ENCODE measurements around the gene WDFY4.

WDFY4 gene

DNA sequence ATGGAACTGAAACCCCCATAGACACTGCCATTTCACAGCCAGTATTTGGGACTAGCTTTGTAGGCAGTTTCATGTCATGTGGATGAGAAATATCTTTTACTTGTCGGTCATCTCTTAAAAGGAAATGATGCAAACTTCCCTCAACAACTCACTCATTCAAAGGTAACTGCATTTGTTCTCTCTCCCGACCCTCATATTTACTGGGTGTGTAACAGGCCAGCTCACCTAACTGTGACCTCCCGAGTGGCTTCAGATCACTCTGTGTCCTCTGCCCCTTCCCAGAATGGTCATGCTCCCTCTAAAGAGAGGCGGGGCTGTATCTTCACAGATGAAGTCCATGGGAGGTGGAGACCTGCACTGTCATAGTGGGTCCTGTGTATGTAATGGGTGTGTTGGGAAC is 240.3 kb downstream of the WDFY4 start:
- FAIRE-seq (no peak), DNase-seq (ENCODE audit: extremely low spot score, insufficient read length, low read depth) (no peak)

DNA sequence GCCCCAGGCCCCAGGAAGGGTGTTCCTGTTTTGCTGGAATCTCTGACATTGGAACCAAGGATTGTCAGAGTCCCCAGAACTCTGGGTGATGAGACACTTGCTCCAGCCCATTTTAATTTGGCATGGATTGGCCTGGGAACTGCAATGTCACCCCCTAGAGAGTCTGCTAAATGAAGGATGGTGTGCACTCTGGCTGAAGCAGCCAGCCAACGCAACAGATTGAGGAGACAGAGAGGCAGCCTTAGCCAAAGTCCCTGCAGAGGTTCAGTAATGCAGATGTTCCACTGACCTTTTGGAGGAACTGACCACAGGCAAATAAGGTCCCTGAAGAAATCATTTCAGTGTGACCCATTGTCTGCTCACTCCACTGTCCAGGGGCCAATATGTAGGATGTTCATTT is 241.6 kb downstream of the WDFY4 start:
- FAIRE-seq (no peak), DNase-seq (ENCODE audit: extremely low spot score, insufficient read length, low read depth) (no peak)

DNA sequence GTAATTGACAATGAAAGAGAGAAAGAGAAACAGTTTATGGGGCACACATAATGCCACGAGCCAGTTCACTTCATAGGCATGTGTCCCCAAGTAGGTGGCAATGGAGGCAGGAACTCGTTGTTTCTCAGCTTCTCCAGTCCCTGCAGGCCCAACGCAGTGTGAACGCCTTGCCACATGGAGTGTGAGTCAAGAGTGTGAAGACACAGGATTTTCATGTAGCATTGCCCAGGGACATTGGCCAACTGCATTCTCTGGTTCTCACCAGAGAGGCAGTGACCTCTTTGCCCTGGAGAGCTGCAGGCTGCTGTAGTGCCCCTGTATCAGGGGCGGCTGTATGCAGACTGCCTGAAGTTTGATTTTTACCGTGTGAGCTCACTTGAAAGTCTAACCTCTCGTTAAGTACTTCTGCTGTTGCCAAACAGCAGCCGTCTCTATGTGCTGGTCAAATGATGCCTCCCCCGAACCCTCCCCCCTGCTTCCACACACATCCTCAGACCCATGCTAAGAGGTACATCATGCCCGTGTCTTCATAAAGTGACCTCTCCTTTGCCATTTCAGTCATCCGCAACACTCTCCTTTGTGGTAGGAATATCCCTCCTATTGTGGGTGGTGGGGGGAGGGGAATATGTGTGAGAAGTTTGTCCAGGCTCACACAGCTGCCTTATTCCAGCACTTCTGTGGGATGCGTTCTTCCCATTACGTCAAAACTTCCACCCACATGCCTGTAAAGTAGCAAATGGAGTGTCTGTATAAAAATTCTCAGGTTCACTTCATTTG is 242.3 kb downstream of the WDFY4 start:
- FAIRE-seq (no peak), DNase-seq (ENCODE audit: extremely low spot score, insufficient read length, low read depth) (no peak)

DNA sequence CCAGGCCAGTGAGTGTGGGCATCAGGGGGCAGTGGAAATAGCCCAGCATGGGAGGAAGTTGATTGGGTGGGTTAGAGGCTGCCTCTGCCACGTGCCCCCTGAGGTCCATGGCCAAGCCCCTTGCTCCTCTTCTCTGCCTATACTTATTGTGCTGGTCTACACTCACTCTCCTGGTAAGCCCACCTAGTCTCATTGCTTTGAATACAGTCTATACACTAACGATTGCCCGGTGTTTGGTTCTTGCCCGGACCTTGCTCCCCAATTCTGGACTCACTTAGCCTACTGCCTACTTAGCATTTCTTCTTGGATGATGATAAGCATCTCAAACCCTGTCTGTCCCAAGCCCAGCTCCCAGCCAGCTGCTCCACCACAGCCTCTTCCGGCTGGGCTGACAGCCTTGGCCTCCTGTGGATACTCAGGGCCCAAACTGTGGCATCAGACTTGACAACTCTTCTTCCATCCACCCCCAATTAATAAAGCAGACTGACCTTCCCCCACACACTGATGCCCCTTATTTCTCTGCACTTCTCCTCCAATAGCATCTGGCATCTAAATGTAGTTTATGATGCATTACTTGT is 244.8 kb downstream of the WDFY4 start:
- FAIRE-seq (no peak), DNase-seq (ENCODE audit: extremely low spot score, insufficient read length, low read depth) (no peak)

DNA sequence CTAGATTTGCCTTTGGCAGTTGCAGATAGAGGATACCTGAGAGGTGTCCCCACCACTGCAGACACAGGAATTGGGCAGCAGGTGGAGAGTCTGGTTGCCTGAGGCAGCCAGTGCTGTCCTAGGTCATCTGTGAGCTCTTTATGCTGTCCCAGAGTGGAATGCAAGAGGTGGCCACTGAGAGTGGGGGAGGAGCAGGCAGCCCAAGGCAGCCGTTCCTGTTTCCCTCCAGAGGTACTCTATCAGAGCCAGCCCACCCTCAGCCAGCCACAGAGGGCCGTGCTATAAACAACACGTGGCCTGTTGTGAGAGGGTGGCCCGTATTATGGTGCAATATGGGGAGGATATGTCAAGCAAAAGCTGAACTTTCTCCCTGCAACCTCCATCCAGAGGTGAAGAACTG is 246.5 kb downstream of the WDFY4 start:
- FAIRE-seq (no peak), DNase-seq (ENCODE audit: extremely low spot score, insufficient read length, low read depth) (no peak)

DNA sequence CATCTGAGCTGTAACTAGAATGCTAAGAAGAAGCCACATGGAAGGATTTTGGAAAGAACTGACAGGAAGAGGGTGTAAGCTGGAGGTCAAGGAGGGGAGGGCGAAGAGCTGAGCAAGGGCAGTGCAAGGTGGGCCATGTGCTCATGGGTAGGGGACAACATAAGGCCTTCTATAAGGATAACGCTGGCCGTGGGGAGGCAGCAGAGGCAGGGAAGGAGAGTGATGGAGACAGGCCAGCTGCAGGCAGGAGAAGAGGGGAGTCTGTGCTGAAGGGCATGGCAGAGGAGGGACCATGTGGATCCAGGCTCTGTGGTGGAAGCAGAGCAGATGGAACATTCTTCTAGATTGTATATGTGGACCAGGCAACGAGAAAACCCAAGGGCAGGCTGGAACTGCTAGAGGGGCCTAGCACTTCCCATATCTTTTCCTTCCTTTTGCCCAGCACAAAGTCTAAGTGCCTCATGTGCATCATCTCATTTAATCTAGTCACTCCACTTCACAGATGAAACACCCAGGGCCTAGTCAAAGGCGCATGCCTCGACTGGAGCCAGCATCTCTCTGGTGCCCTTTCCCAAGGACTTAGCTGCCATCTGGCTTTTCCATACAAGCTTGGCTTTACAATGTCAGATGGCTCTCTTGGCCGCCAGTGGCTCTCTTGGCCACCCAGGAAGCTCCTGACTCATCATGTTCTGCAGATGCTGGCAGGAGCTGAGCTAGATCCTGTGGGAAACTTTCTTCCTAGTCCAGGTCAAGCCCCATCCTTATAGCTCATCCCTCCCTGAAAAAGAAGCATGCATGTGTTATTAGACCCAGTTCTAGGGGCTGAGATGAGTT is 248.4 kb downstream of the WDFY4 start:
- DNase-seq (ENCODE audit: extremely low spot score, insufficient read length, low read depth), result no peak
- FAIRE-seq, result no peak

DNA sequence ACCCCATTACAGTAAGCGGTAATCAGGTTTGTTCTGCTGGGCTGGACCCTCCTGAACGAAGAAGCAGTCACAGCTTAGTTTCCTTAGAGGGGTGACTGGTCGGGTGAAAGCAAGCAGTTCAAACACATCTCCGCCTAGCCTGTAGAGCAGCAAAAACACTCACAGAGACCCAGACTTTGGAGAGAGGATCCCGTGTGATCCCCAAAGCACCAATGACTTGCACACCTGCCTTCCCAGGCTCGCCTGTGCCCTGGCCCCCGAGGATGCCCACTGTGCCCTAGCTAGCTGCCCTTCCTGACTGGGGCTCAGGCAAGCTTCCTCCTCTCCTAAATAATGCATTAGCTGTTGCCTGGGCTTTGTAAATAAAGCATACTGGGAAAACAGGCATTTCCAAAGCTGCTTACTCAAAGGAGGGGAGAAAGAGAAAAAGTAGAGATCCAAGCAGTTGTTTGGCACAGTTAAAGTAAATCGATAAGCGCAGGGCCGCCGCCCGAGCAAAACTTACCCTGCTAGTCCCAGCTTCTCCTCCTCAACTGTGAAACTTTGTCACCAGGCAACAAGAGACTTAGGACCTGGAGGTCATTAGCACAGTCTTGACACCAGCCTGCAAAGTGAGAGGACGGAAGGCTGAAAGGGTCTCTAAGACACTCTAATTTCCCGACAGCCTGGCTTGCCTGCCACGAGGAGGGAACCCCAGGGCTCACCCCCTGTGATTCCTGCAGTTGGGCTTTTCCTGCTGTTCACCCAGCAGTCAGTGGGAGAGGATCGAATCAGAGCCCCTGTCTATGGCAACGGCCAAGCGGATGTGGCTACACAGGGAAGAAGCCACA is 250.2 kb downstream of the WDFY4 start:
- no peak for FAIRE-seq
- no peak for DNase-seq (ENCODE audit: extremely low spot score, insufficient read length, low read depth)

DNA sequence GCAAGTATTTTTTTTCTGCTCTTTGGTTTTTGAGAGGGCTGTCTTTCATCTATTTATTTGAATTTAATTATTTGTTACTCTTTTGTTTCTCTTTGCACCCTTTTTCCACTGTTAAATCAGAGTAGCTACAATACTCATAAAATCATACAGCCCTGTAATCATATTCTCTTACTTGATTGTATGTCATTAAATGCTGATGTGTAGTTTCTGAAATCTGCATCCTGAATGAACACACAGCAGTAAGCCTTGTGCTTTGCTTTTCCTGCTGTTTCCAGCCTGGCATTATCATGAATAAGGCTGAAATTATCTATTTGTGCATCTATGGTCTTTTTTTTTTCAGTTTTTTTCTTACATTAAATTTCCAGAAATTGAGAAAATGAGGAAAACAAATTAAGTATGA is 250.9 kb downstream of the WDFY4 start:
- FAIRE-seq, result no peak

DNA sequence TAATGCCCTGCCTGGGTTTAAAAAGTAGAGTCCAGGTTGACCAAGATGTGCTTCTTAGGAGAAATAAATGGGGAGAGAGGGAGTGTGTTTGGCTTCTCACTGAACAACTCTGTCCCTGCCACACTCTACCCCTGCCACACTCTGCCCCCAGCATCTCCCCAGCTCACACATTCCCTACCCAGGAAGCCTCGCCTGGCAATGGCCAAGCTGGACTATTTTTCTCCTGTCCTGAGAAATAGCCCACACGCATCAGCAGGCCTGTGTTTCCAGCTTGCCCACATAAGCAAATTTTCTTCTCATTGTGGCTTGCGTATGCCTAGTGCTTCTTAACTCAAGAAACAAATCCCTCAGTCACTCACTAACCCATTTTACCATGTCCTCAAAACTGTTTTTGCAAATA is 253.1 kb downstream of the WDFY4 start:
- FAIRE-seq (no peak), DNase-seq (ENCODE audit: extremely low spot score, insufficient read length, low read depth) (no peak)

More for the DNA sequence above, 250.9 kb downstream of the WDFY4 start:
- no peak for DNase-seq (ENCODE audit: extremely low spot score, insufficient read length, low read depth)

DNA sequence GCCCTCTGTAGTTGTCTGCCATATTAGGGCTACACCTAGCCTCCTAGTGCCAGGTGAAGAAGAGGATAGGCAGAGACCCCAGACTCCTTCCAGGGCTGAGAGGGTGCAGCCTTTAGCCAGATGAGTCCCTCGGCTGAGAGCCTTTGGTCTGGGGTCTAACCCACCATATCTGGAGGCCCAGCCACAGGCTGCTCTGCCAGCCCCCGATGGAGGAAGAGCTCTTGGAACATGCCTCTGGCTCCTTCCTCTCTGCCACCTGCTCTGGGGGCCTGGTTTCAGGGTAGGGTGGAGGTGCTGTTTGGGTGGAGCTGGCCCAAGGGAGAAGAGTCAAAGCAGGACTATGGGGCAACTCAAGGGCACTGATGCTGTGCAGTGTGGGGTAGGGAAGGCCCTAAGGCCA is 253.6 kb downstream of the WDFY4 start:
- FAIRE-seq (no peak), DNase-seq (ENCODE audit: extremely low spot score, insufficient read length, low read depth) (no peak)

DNA sequence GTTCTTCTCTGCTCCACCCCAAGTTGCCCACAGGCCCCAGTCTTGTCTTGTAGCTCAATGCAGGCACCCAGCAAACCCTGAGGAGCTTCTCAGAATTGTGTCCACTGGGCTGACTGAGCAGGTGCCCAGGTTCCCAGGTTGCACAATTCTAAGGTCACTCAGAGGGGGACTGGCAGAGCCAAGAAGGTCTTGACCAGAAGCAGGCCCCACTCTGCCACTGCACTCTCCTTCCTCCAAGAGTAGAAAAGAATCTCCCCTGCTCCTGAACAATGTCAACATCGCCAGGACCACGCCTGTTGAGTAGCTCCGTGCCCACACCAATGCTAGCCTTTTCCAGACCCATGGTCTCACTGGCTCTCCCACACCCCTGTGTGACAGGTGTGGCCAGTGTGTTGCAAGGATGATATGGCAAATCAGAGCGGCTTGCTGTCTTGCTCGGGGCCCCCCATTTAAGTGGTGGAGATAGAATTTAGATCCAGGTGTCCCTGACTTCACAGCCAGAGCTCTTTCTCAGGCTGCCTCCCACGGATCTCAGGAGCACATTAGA is 254.4 kb downstream of the WDFY4 start:
- no peak for DNase-seq (ENCODE audit: extremely low spot score, insufficient read length, low read depth)
- no peak for FAIRE-seq

DNA sequence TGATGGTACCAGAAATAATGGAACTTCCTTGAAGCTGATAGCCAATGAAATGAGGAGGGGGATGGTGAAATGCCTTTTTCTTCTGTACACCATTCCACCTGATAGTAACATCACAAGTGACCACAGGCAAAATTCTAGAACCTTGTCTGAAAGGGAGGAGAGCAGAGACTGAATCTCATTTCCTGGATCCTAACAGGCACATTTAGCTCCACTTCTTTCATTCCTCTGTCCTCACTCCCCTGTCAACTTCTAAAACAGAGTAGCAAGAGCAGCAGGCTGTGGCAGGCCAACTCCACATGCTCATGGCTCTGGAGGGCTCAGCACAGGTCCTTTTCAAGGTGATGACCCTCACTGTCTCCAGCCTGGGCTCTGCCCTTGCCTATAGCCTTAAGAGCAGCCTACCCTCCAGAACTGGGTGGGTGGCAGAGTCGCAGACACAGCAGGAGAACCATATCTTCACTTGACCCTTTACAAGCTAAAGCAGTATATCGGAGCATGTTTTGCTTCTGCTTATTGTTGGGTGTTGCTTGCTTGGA is 255.2 kb downstream of the WDFY4 start, which contains the start of gene LRRC18:
Gene LRRC18, minus strand, starts transcription at position 51 of the 536 bp plus-strand sequence. CDS start 25,685 bp downstream, outside the sequence.
- FAIRE-seq, result no peak

DNA sequence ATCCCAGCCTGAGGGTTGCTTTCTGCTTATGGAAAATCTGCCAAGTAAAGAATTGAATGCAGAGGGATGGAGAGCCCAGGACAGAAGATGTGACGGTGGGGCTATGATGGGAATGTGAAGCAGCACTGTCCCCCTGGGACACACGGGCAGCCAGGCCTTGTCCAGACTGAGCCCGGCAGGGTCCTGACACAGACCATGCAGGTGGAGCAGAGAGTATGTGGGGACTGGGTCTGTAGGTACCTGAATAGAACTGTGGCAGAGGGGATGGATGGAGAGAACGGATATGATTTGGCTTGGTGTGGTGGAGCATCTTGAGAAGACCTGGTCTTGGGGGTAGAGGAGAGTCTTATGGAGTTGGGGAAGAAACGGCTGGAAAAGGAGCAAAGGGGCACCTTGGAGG is 255.7 kb downstream of the WDFY4 start:
- no peak for FAIRE-seq

More for the DNA sequence above, 255.2 kb downstream of the WDFY4 start, which contains the start of gene LRRC18:
- DNase-seq (ENCODE audit: extremely low spot score, insufficient read length, low read depth), result no peak

DNA sequence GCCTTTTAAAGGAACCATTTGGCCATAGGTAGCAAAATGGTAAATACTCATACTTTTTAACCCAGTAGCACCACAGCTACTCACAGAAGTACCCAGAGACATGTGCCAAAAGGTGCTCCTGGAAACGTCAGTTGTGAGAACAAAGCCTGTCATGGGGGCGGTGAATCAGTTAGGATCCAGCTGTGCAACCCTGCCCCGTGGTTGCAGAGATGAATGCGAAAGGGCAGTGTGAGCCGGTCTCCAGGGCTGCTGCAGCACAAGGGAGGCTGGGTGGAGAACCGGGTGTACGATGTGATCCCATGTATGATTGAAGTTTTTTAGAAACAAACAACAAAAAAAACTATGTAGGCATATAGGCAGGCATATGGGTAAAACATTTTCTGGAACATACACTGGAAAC is 256.3 kb downstream of the WDFY4 start:
- DNase-seq (ENCODE audit: extremely low spot score, insufficient read length, low read depth) (no peak), FAIRE-seq (no peak)

More for the DNA sequence above, 255.7 kb downstream of the WDFY4 start:
- no peak for DNase-seq (ENCODE audit: extremely low spot score, insufficient read length, low read depth)

DNA sequence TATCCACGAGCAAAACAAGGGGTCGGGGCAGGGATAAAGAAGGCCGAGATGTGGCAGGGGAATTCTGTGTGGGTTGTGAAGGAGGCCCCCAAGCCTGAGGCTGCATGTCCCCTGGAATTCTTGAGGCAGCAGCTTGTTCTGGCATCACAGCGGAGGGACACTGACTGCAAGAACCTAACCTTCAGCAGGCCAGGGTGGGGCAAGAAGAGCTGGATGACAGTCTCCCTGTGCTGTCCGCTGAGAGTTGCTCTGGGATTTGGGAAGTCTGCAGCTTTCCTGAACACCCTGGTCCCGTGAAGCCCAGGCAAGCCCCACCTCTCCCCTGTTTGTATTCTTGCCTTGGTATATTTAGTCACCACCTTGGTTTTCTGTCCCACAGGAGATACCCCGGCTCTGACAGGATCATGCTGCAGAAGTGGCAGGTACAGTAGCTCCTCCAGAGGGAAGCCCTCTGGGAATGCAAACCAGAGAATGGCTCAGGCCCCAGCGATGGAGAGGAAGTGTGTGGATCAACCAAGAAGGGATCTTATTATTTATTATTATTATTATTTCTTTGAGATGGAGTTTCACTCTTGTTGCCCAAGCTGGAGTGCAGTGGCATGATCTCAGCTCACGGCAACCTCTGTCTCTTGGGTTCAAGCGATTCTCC is 256.9 kb downstream of the WDFY4 start:
- DNase-seq (ENCODE audit: extremely low spot score, insufficient read length, low read depth) (no peak), FAIRE-seq (no peak)

DNA sequence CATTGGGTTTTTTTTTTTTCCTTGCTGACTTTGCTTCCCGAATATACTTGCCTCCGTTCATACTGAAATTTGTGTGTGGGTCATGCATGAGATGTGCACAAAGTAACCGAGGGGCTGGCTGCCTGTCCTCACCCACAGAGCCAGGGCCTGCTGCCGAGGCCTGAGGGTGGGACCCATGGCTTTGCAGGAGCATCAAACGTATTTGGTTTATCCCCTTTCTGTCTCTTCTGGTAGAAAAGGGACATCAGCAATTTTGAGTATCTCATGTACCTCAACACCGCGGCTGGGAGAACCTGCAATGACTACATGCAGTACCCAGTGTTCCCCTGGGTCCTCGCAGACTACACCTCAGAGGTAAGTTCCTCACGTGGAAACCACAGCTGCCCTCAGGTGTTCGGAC is 258.4 kb downstream of the WDFY4 start:
- DNase-seq (ENCODE audit: extremely low spot score, insufficient read length, low read depth) (no peak), FAIRE-seq (no peak)

DNA sequence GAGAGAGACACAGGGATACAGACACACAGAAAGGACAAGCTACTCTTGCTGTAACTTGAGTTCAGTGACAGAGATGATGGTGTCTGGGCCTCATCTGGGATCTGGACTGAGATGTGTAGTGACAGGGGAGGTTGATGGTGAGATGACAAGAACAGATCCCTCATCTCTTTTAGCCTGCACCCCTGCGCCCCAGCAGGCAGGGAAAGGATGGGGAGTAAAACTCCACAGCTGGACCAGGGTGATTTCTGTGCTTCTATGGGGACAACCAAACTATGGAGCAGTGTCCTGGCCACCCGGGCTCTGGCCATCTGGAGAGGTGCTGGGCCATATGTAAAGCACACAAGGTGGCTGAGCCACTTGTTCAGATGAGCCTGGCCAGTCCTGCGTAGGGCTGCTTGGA is 259.5 kb downstream of the WDFY4 start:
- no peak for DNase-seq (ENCODE audit: extremely low spot score, insufficient read length, low read depth)

DNA sequence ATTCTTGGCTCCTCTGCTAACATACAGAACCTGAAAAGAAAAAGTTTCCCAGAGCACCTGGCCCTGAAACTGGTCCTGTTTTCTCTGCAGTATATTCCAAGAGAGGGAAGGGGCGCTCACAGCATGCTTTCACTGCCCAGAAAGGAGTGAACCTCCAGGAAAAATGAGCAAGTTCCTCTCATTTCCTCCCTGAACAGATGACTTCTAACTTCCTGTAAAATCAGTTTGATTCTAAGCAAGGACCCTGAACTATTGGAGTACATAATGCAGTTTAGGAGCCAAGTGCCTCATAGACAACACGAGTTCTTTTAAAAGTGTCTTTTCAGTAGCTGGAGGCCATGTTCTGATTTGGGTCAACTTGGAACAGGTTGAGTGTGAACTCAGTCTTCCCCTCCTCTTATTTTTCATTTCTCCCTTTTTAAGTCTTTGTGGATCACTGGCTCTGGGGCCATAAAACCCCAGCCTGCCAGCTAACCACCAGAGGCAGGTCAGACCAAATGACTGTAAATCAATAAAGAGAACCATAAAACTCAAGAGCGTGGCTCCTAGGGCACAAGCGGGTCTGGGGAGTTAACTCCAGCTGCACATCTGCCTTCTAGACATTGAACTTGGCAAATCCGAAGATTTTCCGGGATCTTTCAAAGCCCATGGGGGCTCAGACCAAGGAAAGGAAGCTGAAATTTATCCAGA is 260.9 kb downstream of the WDFY4 start:
- peak; percentile 36 for FAIRE-seq
- no peak for DNase-seq (ENCODE audit: extremely low spot score, insufficient read length, low read depth)

More for the DNA sequence above, 259.5 kb downstream of the WDFY4 start:
- FAIRE-seq, result no peak

Measured in GM18507 (cell line).